Measurements from ENCODE around the gene ZFP57.

ZFP57 gene

DNA sequence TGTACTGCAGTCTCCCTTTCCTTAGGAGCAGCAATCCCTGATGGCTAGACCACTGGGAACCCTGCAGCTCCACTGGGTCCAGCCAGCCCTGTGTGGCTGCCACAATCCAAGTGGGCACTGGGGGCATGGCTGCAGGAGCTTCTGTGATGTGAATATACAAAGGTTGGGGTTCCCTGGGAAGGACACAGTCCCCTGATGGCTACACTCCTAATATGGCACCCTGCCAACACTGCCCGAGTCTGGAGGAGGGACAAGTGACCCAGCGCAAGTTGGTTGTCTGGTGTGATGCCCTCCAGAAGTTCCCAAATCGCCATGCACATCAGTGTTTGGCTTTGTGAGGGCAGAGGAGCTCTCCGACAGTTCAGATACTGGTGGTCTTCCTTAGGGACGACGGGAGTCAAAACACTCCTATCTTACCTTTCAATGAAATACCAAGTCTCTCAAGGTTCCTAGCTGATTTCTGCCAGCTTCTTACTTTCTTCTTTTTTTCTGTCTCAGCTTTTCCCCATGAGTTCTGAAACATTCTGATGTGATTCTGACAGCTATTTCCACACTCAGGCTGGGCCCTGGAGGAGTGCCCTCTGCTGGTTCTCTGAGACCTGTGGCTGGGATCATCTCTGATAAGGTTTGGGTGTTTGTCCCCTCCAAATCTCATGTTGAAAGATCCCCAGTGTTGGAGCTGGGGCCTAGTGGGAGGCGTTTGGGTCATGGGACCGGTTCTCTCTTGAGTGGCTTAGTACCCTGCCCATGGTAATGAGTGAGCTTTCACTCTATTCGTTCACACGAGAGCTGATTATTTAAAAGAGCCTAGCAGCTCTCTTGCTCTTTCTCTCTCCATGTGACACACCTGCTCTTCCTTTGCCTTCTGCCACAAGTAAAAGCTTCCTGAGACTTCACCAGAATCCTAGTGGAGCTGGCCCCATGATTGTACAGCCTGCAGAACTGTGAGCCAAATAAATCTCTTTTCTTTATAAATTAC lies 15.5 kb upstream of the ZFP57 start:
- no peak overlapping the region for H3K4me3 ChIP-seq (ENCODE audit: low read depth in 1 of 2, low read length in 2 of 2)
- no peak overlapping the region for H3K27ac ChIP-seq (ENCODE audit: low read depth, low read length)
- no peak overlapping the region for H3K9ac ChIP-seq (ENCODE audit: low read depth in 1 of 2, low read length in 2 of 2)
- H3K9me3 ChIP-seq (ENCODE audit: control insufficient read depth in 1 of 2, low read length in 2 of 2): no peaks in the 10 kb centered on the region
- H3K4me1 ChIP-seq (ENCODE audit: control insufficient read depth in 1 of 2, insufficient read depth in 2 of 2, low read length in 2 of 2): no peaks in the 10 kb centered on the region
- peaks cover 0 to 4% of the 10 kb centered on the region in 2 donors for H3K27me3 ChIP-seq (ENCODE audit: control insufficient read depth in 1 of 2, insufficient read depth in 2 of 2, low read length in 2 of 2)
- no peaks in the 10 kb centered on the region for H3K36me3 ChIP-seq (ENCODE audit: control insufficient read depth in 1 of 2, insufficient read depth in 2 of 2, low read length in 2 of 2)

DNA sequence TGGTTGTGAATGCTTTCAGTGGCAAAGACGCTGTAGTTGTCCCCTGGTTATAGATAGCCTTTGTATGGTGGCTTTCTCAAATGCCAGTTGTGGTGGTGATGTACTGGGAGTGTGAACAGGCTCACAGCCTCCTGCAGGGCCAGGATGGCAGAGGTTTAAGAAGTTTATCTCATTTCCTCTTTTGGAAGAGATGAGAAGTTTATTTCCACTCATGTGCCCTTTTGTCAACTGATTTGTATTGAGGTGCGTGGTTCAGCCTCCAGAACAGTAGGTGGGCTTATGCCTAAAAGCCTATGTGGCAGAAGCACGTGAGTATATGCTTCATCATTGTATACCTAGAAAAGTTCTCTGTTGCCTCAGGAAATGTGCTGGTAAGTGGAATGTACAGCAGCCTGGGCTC lies 13.7 kb upstream of the ZFP57 start:
- no peak overlapping the region for H3K4me3 ChIP-seq (ENCODE audit: low read depth in 1 of 2, low read length in 2 of 2)
- no peaks in the 10 kb centered on the region for H3K36me3 ChIP-seq (ENCODE audit: control insufficient read depth in 1 of 2, insufficient read depth in 2 of 2, low read length in 2 of 2)
- no peak overlapping the region for H3K27ac ChIP-seq (ENCODE audit: low read depth, low read length)
- no peak overlapping the region for H3K9ac ChIP-seq (ENCODE audit: low read depth in 1 of 2, low read length in 2 of 2)
- no peaks in the 10 kb centered on the region for H3K9me3 ChIP-seq (ENCODE audit: control insufficient read depth in 1 of 2, low read length in 2 of 2)
- H3K4me1 ChIP-seq (ENCODE audit: control insufficient read depth in 1 of 2, insufficient read depth in 2 of 2, low read length in 2 of 2): no peaks in the 10 kb centered on the region
- peaks cover 0 to 4% of the 10 kb centered on the region in 2 donors for H3K27me3 ChIP-seq (ENCODE audit: control insufficient read depth in 1 of 2, insufficient read depth in 2 of 2, low read length in 2 of 2)

DNA sequence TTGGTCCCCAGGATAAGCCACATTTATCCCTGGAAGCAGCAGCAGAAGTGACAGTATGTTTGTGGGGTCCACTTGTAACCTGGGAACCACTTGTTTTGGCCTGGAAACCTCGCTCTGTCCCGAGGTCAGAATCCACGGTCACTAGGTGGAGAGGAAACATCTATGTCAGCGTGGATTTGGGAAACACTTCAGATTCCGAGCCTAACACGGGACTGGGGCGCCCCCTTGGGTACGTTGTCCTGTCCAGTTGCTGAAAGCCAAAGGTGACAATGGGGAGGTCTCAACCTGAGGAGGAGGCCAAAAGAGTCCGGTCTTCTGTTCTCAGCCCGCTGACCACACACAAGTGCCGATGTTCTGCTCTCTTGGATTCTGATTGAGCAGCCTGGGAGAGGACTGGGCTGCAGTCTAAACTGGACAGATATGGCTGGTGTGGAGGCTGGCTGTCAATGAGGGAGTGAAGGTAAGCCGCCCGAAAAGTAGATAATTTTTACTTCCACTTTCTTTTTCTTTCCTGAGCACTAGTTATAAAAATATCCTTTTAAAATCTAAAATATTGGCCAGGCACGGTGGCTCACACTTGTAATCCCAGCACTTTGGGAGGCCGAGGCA lies 4.9 kb upstream of the ZFP57 start:
- Histone ChIP-seq H3K27me3 (ENCODE audit: control insufficient read depth in 1 of 2, insufficient read depth in 2 of 2, low read length in 2 of 2) (no peaks in the 10 kb centered on the region), H3K36me3 (ENCODE audit: control insufficient read depth in 1 of 2, insufficient read depth in 2 of 2, low read length in 2 of 2) (no peaks in the 10 kb centered on the region), H3K9ac (ENCODE audit: low read depth in 1 of 2, low read length in 2 of 2) (no peak overlapping the region), H3K27ac (ENCODE audit: low read depth, low read length) (no peak overlapping the region), H3K4me3 (ENCODE audit: low read depth in 1 of 2, low read length in 2 of 2) (no peak overlapping the region), H3K9me3 (ENCODE audit: control insufficient read depth in 1 of 2, low read length in 2 of 2) (no peaks in the 10 kb centered on the region), H3K4me1 (ENCODE audit: control insufficient read depth in 1 of 2, insufficient read depth in 2 of 2, low read length in 2 of 2) (no peaks in the 10 kb centered on the region)

DNA sequence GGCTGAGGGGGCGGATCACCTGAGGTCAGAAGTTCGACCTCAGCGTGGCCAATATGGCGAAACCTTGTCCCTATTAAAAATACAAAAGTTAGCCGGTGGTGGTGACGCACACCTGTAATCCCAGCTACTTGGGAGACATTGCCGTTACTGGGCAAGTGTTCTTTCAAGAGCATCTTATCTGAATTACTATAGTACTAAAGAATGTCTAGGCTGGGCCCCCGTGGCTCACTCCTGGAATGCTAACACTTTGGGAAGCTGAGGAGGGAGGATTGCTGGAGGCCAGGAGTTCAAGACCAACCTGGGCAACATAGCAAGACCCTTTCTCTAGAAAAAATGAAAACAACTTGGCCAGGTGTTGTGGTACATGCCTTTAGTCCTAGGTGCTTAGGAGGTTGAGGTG lies 859 bp upstream of the ZFP57 start:
- Histone ChIP-seq H3K4me1 (ENCODE audit: control insufficient read depth in 1 of 2, insufficient read depth in 2 of 2, low read length in 2 of 2) (no peaks in the 10 kb centered on the region), H3K27ac (ENCODE audit: low read depth, low read length) (no peak overlapping the region), H3K9ac (ENCODE audit: low read depth in 1 of 2, low read length in 2 of 2) (no peak overlapping the region), H3K27me3 (ENCODE audit: control insufficient read depth in 1 of 2, insufficient read depth in 2 of 2, low read length in 2 of 2) (no peaks in the 10 kb centered on the region), H3K9me3 (ENCODE audit: control insufficient read depth in 1 of 2, low read length in 2 of 2) (no peaks in the 10 kb centered on the region), H3K36me3 (ENCODE audit: control insufficient read depth in 1 of 2, insufficient read depth in 2 of 2, low read length in 2 of 2) (no peaks in the 10 kb centered on the region), H3K4me3 (ENCODE audit: low read depth in 1 of 2, low read length in 2 of 2) (no peak overlapping the region)

DNA sequence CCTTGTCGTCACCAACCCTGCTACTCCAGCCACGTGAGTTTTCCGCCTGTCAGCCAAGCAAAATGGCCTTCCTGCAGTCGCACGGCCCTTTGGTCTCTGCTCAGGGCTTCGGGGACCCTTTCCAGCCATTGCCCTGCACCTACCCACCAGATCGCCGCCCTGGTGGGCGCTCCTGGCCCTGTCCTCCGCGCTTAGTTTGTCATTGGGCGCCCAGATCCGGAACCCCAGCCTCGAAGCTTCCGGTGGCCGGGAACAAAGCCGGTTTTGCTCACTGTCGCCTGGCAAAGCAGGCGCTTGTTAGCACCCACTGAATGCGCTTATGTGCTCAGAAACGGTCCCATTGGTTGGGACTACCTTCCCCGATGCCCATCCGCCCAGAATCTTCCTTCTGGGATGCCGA lies 536 bp downstream of the ZFP57 start:
- Histone ChIP-seq H3K9me3 (ENCODE audit: control insufficient read depth in 1 of 2, low read length in 2 of 2) (no peaks in the 10 kb centered on the region), H3K9ac (ENCODE audit: low read depth in 1 of 2, low read length in 2 of 2) (no peak overlapping the region), H3K4me3 (ENCODE audit: low read depth in 1 of 2, low read length in 2 of 2) (no peak overlapping the region), H3K36me3 (ENCODE audit: control insufficient read depth in 1 of 2, insufficient read depth in 2 of 2, low read length in 2 of 2) (no peaks in the 10 kb centered on the region), H3K27me3 (ENCODE audit: control insufficient read depth in 1 of 2, insufficient read depth in 2 of 2, low read length in 2 of 2) (no peaks in the 10 kb centered on the region), H3K27ac (ENCODE audit: low read depth, low read length) (no peak overlapping the region), H3K4me1 (ENCODE audit: control insufficient read depth in 1 of 2, insufficient read depth in 2 of 2, low read length in 2 of 2) (no peaks in the 10 kb centered on the region)

DNA sequence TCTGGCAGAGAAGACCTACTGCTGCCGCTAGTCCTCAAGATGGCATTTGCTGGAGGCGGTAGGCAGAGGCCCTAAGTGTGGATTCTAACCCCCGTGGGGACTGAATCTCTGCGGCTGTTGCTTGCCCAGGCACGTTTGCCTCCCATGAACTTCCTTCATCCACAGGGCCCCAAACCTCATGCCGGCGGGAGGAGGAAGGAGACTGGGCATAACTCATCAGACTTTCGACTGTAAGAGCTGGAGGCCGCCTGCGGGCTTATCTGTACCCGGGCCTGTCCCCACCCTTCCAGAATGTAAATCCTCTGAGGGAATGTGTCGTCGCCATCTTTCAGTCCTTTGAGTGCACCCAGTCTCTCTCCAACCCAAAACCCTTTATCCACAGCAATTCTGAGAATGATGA lies 990 bp downstream of the ZFP57 start:
- no peak overlapping the region for H3K4me3 ChIP-seq (ENCODE audit: low read depth in 1 of 2, low read length in 2 of 2)
- H3K27ac ChIP-seq (ENCODE audit: low read depth, low read length): no peak overlapping the region
- no peak overlapping the region for H3K9ac ChIP-seq (ENCODE audit: low read depth in 1 of 2, low read length in 2 of 2)
- no peaks in the 10 kb centered on the region for H3K27me3 ChIP-seq (ENCODE audit: control insufficient read depth in 1 of 2, insufficient read depth in 2 of 2, low read length in 2 of 2)
- H3K4me1 ChIP-seq (ENCODE audit: control insufficient read depth in 1 of 2, insufficient read depth in 2 of 2, low read length in 2 of 2): no peaks in the 10 kb centered on the region
- H3K9me3 ChIP-seq (ENCODE audit: control insufficient read depth in 1 of 2, low read length in 2 of 2): no peaks in the 10 kb centered on the region
- H3K36me3 ChIP-seq (ENCODE audit: control insufficient read depth in 1 of 2, insufficient read depth in 2 of 2, low read length in 2 of 2): no peaks in the 10 kb centered on the region

DNA sequence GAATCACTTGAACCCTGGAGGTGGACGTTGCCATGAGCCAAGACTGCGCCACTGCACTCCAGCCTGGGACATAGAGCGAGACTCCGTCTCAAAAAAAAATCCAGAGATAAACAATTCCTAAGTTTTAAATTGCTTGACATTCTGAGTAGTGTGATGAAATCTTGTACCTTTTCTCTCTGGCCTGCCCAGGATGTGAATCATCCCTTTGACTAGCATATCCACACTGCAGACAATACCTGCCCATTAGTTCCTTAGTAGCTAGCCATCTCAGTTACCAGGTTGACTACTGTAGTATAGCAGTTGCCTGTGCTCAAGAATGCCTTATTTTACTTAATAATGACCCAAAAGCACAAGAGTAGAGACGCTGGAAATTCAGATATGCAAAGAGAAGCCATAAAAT lies 2.8 kb downstream of the ZFP57 start:
- Histone ChIP-seq H3K27ac (ENCODE audit: low read depth, low read length) (no peak overlapping the region), H3K27me3 (ENCODE audit: control insufficient read depth in 1 of 2, insufficient read depth in 2 of 2, low read length in 2 of 2) (no peaks in the 10 kb centered on the region), H3K4me3 (ENCODE audit: low read depth in 1 of 2, low read length in 2 of 2) (no peak overlapping the region), H3K9ac (ENCODE audit: low read depth in 1 of 2, low read length in 2 of 2) (no peak overlapping the region), H3K9me3 (ENCODE audit: control insufficient read depth in 1 of 2, low read length in 2 of 2) (no peaks in the 10 kb centered on the region), H3K4me1 (ENCODE audit: control insufficient read depth in 1 of 2, insufficient read depth in 2 of 2, low read length in 2 of 2) (no peaks in the 10 kb centered on the region), H3K36me3 (ENCODE audit: control insufficient read depth in 1 of 2, insufficient read depth in 2 of 2, low read length in 2 of 2) (no peaks in the 10 kb centered on the region)

DNA sequence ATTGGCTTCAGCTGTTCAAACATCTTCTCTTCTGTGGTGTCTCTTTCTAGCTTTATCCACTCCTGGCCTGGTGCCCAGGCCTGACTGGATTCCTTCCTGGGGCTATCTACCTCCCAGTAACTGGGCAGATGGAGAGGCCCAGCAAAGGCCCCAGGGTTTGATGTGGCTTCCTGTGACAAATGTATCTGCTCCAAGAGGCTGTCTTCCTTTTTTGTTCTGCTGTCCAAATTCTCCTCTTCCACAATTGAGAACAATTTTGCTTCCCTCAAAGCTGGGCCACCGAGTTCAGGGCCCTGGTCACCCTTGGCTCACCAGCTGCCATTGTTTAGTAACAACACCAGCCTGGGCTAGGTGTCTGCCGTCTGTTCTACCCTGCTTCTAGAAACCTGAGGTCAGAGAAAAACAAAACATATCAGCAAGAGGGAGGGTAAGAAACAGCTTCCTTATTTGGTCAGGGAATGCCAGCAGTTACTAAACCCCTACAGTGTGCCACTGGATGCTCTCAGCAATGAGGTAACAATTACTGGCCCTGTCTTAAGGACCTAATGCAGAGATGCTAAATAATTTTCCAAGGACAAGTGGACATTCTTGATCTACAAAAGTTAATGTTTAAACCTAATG lies 3.9 kb downstream of the ZFP57 start:
- H3K4me1 ChIP-seq (ENCODE audit: control insufficient read depth in 1 of 2, insufficient read depth in 2 of 2, low read length in 2 of 2): no peaks in the 10 kb centered on the region
- no peak overlapping the region for H3K4me3 ChIP-seq (ENCODE audit: low read depth in 1 of 2, low read length in 2 of 2)
- H3K27ac ChIP-seq (ENCODE audit: low read depth, low read length): no peak overlapping the region
- H3K9me3 ChIP-seq (ENCODE audit: control insufficient read depth in 1 of 2, low read length in 2 of 2): no peaks in the 10 kb centered on the region
- H3K9ac ChIP-seq (ENCODE audit: low read depth in 1 of 2, low read length in 2 of 2): no peak overlapping the region
- no peaks in the 10 kb centered on the region for H3K36me3 ChIP-seq (ENCODE audit: control insufficient read depth in 1 of 2, insufficient read depth in 2 of 2, low read length in 2 of 2)
- no peaks in the 10 kb centered on the region for H3K27me3 ChIP-seq (ENCODE audit: control insufficient read depth in 1 of 2, insufficient read depth in 2 of 2, low read length in 2 of 2)

DNA sequence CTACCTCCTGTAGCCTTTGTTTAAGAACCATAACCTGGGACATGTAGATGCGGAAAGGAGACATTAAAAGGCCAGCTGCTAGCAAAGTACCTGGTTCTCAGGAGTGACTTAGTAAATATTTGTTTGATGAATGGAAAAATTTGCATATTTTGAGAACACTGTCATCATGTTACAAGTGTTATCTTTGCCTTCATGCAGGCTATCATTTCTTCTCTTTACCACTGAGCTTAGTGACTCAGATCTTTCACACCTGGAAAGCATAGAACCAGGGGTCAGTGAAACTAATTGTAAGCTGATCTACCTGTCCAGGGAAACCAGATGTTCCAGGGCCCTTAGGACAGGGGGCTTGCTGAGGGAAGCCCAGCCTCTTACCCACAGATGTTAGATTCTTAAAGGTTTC lies 5.4 kb downstream of the ZFP57 start:
- Histone ChIP-seq H3K9me3 (ENCODE audit: control insufficient read depth in 1 of 2, low read length in 2 of 2) (no peaks in the 10 kb centered on the region), H3K27me3 (ENCODE audit: control insufficient read depth in 1 of 2, insufficient read depth in 2 of 2, low read length in 2 of 2) (peaks cover 4% of the 10 kb centered on the region in 2 donors), H3K4me3 (ENCODE audit: low read depth in 1 of 2, low read length in 2 of 2) (no peak overlapping the region), H3K4me1 (ENCODE audit: control insufficient read depth in 1 of 2, insufficient read depth in 2 of 2, low read length in 2 of 2) (no peaks in the 10 kb centered on the region), H3K36me3 (ENCODE audit: control insufficient read depth in 1 of 2, insufficient read depth in 2 of 2, low read length in 2 of 2) (no peaks in the 10 kb centered on the region), H3K9ac (ENCODE audit: low read depth in 1 of 2, low read length in 2 of 2) (no peak overlapping the region), H3K27ac (ENCODE audit: low read depth, low read length) (no peak overlapping the region)

DNA sequence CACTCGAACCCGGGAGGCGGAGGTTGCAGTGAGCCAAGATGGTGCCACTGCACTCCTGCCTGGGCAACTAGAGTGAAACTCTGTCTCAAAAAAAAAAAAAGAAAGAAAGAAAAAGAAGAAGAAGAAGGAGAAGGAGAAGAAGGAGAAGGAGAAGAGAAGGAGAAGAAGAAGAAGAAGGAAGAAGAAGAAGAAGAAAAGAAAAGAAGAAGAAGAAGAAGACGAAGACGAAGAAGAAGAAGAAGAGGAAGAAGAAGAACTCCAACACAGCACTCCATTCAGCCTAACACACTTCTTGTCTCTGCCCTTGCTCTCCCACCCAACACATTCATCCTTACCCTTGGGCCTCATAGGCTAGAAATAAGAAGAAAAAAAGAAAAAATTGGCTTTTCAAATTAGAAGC lies 6.9 kb downstream of the ZFP57 start:
- Histone ChIP-seq H3K9me3 (ENCODE audit: control insufficient read depth in 1 of 2, low read length in 2 of 2) (no peaks in the 10 kb centered on the region), H3K27ac (ENCODE audit: low read depth, low read length) (no peak overlapping the region), H3K36me3 (ENCODE audit: control insufficient read depth in 1 of 2, insufficient read depth in 2 of 2, low read length in 2 of 2) (no peaks in the 10 kb centered on the region), H3K9ac (ENCODE audit: low read depth in 1 of 2, low read length in 2 of 2) (no peak overlapping the region), H3K4me3 (ENCODE audit: low read depth in 1 of 2, low read length in 2 of 2) (no peak overlapping the region), H3K4me1 (ENCODE audit: control insufficient read depth in 1 of 2, insufficient read depth in 2 of 2, low read length in 2 of 2) (no peaks in the 10 kb centered on the region), H3K27me3 (ENCODE audit: control insufficient read depth in 1 of 2, insufficient read depth in 2 of 2, low read length in 2 of 2) (peaks cover 4% of the 10 kb centered on the region in 2 donors)

All from duodenal mucosa (tissue), 2 donors.